Ishikawa (cell line): ENCODE results near the gene EYS.
A peak's percentile ranks its signal among the peaks of the same experiment; 100 is the strongest.

Experiments
- CEBPB ChIP-seq: IDR thresholded peaks from 2 replicates; pipeline ENCODE4 v1.6.1; 2012
- CREB1 ChIP-seq: IDR thresholded peaks from 2 replicates; pipeline ENCODE4 v1.6.1; 2012; ENCODE audit warnings: low read depth
- EGR1 ChIP-seq: IDR thresholded peaks from 2 replicates; pipeline ENCODE4 v1.6.1; 2012
- EP300 ChIP-seq: IDR thresholded peaks from 2 replicates; pipeline ENCODE4 v1.6.1; 2012; ENCODE audit warnings: borderline replicate concordance
- FOXM1 ChIP-seq: IDR thresholded peaks from 2 replicates; pipeline ENCODE4 v1.6.1; 2012; ENCODE audit warnings: low read depth, borderline replicate concordance
- MAX ChIP-seq: IDR thresholded peaks from 2 replicates; pipeline ENCODE4 v1.6.1; 2012
- NFIC ChIP-seq: IDR thresholded peaks from 2 replicates; pipeline ENCODE4 v1.6.1; 2012
- RAD21 ChIP-seq: IDR thresholded peaks from 2 replicates; pipeline ENCODE4 v1.6.1; 2012; ENCODE audit warnings: low read depth
- REST ChIP-seq: IDR thresholded peaks from 2 replicates; pipeline ENCODE4 v1.6.1; 2012; ENCODE audit warnings: low read depth, mild to moderate bottlenecking
- TAF1 ChIP-seq: IDR thresholded peaks from 2 replicates; pipeline ENCODE4 v1.6.1; 2012; ENCODE audit warnings: low read depth, mild to moderate bottlenecking
- TCF12 ChIP-seq: IDR thresholded peaks from 2 replicates; pipeline ENCODE4 v1.6.1; 2012; ENCODE audit warnings: low read depth
- TEAD4 ChIP-seq: IDR thresholded peaks from 2 replicates; pipeline ENCODE4 v1.6.1; 2012
- USF1 ChIP-seq: IDR thresholded peaks from 2 replicates; pipeline ENCODE4 v1.6.1; 2012
- YY1 ChIP-seq: IDR thresholded peaks from 2 replicates; pipeline ENCODE4 v1.6.1; 2012; ENCODE audit warnings: low read depth
- ZBTB7A ChIP-seq: IDR thresholded peaks from 2 replicates; pipeline ENCODE4 v1.6.1; 2012; ENCODE audit warnings: low read depth

EYS gene

GRCh38 chr6:65538644-65539043 is 168.4 kb downstream of the EYS start:
- TF ChIP-seq MAX (no peak), REST (no peak), EGR1 (no peak), TEAD4 (peak; percentile 41; the same call in 1 of the 2 replicates), NFIC (no peak), YY1 (no peak), CREB1 (no peak)

- TF ChIP-seq USF1 (no peak), CREB1 (no peak), FOXM1 (no peak), REST (no peak), NFIC (no peak), EP300 (no peak), TEAD4 (no peak), YY1 (no peak), MAX (no peak), CEBPB (no peak), TCF12 (no peak), RAD21 (no peak), EGR1 (no peak), TAF1 (no peak), ZBTB7A (no peak)
Measured at GRCh38 chr6:65537600-65537999, 169.4 kb downstream of the EYS start.

GRCh38 chr6:65531533-65531932 is 175.5 kb downstream of the EYS start:
- TF ChIP-seq RAD21, result no peak
- TF ChIP-seq MAX, result no peak
- TF ChIP-seq CEBPB, result no peak
- no peak for TF ChIP-seq YY1
- TF ChIP-seq NFIC, result no peak
- no peak for TF ChIP-seq TCF12
- TF ChIP-seq EGR1, result no peak
- TF ChIP-seq TAF1, result no peak
- TF ChIP-seq TEAD4, result no peak
- no peak for TF ChIP-seq ZBTB7A
- no peak for TF ChIP-seq REST

GRCh38 chr6:65524232-65524631 is 182.8 kb downstream of the EYS start:
- TF ChIP-seq TAF1, result no peak
- TF ChIP-seq FOXM1, result no peak
- TF ChIP-seq ZBTB7A, result no peak
- no peak for TF ChIP-seq RAD21
- TF ChIP-seq USF1, result no peak

- TF ChIP-seq TAF1, result no peak
- 0 out of 2 replicates have a peak, but pooled peaks have one; percentile 31 for TF ChIP-seq TEAD4
Measured at GRCh38 chr6:65505736-65506135, 201.3 kb downstream of the EYS start.
